HUDEP-2 (cell line): ENCODE data around the gene PIH1D2.
A peak's percentile ranks its signal among the peaks of the same experiment; 100 is the strongest.
"Not testable (repeated sequence)": the region's sequence is repeated elsewhere in the genome, so short reads cannot be mapped to it uniquely, and the experiment has no call there.

Experiments
- DNase-seq, 76 experiments: peaks; one replicate each; lab custom pipeline; 2025; ENCODE audit not compliant: unreplicated experiment in 76 of 76; lab: John Stamatoyannopoulos, UW

Gene PIH1D2

DNA sequence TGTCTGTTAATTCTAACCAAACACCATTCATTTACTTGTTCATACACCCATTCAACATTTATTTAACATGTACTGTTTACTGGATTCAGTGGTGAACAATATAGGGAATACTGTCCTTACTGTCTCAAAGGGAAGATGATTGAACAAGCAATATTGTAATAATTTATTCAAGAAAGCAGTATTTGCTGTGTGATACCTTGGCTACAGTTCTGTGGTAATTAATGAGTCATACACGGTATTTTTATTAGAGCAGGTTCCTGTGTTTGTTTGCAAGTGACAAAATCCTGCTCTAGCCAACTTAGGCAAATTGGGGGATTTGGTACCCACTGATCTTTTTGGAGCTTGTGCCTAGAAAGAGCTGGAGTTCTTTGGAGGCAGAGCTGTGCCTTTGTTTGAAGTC lies 15.7 kb downstream of the PIH1D2 start:
- DNase-seq = no peak

DNA sequence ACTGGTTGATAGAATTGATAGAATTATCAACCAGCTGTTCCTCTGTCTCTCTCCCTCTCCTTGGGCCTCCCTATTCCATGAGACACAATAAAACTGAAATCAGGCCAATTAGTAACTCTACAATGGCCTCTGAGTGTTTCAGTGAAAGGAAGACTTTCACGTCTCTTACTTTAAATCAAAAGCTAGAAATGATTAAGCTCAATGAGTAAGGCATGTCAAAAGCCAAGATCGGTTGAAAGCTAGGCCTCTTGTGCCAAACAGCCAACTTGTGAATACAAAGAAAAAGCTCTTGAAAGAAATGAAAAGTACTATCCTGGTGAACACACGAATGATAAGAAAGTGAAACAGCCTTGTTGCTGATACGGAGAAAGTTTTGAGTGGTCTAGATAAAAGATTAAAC lies 16.6 kb downstream of the PIH1D2 start:
- peak in 3 of 76 experiments; percentile 2 to 5 (median 4) for DNase-seq

DNA sequence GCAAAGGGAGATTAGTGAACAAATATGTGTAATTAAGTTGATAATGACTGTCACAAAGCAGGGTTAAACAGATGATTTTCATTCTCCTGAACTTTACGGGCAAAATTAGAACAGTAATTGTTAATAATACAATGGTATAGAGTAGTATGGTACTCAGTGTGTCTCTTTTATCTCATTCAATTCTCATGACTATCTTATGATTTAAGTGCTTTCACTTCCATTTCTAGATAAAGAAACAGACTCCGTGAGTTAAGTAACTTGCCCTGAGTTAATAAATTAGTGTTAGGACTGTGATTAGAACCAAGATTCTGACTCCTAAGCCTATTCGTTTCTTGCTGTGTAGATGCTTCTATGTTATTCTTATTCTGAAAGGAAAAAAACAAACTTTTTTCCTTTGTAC lies 22.0 kb downstream of the PIH1D2 start:
- no peak for DNase-seq

DNA sequence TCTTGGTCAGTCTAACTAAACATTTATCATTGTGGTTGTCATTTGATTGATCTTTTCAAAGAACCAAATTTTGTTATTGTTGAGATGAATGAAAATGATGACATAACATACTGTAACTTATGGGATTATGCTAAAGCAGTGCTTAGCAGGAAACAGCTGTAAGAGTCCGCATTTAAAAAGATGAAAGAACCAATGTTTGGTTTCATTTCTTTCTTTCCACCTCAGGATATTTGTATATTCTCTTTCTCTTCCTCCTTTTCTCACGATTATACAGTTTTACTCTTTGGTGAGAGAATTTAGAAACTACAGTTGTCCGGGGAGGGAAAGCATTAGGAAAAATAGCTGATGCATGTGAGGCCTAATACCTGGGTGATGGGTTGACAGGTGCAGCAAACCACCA lies 23.1 kb downstream of the PIH1D2 start:
- no peak for DNase-seq

DNA sequence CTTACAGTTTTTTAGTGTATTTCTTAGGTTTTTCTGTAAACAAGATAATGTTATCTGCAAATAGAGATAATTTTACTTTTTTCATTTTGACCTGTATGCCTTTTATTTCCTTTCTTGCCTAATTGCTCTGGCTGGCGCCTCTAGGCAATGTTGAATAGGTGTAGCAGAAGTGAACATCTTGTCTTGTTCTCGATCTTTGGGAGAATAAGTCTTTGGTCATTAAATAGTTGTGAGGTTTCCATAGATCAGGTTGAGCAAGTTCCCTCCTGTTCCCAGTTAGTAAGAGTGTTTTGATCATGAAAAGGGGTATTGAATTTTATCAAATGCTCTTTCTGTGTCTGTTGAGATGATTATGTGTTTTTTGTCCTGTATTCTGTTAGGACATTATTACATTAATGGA lies 24.0 kb downstream of the PIH1D2 start:
- DNase-seq = no peak

DNA sequence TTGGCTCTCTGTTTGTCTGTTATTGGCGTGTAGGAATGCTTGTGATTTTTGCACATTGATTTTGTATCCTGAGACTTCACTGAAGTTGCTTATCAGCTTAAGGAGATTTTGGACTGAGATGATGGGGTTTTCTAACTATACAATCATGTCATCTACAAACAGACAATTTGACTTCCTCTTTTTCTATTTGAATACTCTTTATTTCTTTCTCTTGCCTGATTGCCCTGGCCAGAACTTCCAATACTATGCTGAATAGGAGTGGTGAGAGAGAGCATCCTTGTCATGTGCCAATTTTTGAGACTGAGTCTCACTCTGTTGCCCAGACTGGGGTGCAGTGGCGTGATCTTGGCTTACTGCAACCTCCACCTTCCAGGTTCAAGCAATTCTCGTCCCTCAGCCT lies 25.6 kb downstream of the PIH1D2 start:
- DNase-seq = not testable (repeated sequence)

DNA sequence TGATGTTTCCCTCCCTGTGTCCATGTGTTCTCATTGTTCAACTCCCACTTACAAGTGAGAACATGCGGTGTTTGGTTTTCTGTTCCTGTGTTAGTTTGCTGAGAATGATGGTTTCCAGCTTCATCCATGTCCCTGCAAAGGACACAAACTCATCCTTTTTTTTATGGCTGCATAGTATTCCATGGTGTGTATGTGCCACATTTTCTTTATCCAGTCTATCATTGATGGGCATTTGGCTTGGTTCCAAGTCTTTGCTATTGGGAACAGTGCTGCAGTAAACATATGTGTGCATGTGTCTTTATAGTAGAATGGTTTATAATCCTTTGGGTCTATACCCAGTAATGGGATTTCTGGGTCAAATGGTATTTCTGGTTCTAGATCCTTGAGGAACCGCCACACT lies 27.2 kb downstream of the PIH1D2 start:
- not testable (repeated sequence) for DNase-seq

DNA sequence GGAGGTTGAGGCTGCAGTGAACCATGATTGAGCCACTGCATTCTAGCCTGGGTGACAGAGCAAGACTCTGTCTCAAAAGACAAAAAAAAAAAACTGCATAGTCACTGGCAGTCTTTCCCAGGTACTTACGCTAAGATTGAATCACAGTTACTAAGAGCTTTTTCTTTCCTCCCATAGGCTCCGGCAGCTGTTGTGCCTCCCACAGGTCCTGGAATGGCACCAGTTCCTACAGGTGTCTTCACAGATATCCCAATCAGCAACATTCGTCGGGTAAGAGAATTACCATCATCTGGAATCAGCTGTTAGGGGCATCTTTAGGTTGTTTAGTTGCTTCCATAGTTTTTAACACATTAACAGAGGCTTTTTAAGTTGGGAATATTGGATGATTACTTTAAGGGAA lies 28.9 kb downstream of the PIH1D2 start:
- DNase-seq = no peak

DNA sequence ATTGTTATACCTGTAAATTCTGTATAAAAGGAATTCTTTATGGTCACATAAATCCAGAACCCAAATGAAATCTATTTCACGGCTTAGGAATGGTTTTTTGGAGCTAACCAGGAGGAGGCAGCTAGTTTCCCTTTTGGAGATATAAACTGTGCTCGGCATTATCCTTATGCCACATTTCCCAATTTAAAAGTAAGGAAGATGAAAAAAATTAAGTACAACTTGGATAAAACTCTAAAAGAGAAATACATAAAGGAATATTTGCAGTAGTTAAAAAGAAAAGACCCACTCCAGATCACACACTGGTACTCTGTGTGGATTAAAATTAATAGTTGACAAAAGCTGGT lies 30.9 kb downstream of the PIH1D2 start:
- no peak for DNase-seq

DNA sequence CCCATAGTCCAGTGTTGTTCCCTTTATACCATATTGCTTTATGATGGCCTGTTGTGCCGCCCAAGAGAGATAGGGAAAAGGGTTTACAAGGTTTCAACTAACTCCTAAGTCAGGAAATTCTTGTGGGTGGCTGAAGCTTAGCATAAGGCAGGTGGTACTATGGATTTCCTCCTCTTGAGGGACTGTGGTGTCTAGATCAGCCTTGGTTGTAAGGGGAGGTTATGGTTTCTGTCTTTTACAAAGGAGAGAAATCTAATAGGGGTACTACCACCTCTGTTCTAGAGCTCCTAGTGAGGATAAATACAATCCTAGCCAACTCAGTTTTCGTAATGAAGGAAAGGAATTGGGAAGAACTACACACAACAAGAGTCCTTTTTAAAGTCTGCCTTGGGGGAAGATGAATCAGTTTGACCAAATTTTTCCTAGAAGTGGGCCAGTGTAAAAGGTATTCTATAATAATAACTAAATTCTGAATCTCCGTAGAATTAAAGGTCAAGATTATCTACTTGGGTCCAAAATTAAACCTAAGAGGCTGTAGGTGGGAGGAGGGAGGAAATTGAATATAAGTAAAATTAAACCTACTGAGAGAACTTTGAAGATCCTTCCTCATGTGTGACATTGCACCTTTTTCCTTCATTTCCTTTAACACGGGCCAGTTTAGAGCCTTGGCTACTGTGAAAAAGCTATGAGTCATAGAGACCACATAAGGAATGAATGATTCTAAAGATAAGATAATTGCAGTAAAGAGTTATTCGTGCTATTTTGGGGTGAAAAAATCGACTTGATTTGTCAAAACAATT lies 31.5 kb downstream of the PIH1D2 start:
- DNase-seq = peak in 3 of 76 experiments; percentile 8 to 16 (median 13)

DNA sequence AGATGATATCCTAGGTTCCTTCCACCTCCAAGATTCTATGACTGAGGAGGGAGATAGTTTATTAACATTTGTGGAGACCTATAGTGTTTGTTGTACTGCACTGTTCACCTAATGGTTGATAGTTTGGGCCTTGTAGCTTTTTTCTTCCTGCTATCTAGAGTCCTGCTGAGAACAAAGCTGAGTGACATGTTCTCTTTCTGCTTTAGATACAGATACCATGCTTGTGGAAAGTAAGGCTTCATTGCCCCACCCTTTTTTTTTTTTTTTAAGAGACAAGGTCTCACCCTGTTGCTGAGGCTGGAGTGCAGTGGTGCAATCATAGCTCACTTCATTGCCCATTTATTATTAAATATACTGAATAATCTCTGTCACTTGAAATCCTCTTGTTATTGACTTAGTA lies 36.3 kb downstream of the PIH1D2 start:
- peak in 2 of 76 experiments; percentile 7 to 12 for DNase-seq

DNA sequence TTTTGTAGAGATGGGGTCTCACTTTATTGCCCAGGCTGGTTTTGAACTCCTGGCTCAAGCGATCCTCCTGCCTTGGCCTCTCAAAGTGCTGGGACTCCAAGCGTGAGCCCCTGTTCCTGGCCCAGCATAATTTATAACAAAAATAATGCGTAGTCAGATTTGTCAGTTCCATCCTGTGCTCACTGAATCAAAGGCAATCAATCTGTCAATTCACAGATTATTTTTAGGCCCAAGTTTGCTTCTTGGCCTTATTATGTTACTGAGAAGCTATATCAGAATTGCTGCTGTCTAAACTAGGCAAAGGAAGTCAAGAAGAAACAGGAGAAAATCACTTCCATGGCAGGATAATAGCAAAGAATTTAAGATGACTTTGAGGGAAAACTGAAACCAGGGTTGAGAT lies 39.9 kb downstream of the PIH1D2 start:
- DNase-seq = no peak

DNA sequence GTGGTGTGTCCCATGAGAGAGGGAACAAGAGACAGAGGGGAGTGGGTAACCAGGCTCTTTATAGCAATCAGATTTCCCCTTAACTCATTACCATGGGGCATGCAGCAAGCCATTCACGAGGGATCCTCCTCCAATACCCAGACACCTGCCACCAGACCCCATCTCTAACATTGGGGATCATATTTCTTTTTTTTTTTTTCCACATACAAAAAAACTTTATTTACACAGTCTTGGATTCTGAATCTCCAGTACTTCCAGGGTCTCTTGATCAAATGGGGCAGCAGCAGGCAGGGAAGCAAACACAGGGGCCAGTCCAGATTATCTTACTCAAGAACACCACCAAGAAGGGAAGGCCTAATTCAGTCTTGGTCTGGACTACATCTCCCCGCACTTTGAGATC lies 44.4 kb downstream of the PIH1D2 start:
- DNase-seq = no peak

DNA sequence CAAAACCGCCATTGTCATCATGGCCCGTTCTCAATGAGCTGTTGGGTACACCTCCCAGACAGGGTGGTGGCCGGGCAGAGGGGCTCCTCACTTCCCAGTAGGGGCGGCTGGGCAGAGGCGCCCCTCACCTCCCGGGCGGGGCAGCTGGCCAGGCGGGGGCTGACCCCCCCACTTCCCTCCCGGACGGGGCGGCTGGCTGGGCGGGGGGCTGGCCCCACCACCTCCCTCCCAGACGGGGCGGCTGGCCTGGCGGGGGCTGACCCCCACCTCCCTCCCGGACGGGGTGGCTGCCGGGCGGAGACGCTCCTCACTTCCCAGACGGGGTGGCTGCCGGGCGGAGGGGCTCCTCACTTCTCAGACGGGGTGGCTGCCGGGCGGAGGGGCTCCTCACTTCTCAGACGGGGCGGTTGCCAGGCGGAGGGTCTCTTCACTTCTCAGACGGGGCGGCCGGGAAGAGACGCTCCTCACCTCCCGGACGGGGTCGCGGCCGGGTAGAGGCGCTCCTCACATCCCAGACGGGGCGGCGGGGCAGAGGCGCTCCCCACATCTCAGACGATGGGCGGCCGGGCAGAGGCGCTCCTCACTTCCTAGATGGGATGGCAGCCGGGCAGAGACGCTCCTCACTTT lies 46.9 kb downstream of the PIH1D2 start:
- DNase-seq = not testable (repeated sequence)

DNA sequence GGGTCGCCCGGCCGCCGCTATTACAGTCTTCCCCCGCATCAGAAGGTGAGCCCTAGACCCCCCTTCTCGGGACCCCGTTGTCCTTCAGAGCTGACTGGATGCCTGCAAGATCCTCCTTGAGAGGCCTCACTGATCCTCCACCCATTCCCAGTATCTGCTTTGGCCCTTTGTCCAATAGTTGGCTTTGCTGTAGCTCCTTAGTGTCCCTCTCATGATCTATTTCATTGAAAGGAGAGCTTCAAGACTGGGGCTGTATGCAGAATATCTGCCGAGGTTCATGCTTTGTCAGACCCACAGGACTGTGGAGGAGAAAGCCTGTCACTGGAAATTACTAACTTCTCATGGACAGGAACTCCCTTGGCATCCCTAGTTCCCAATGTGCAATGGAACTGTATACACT lies 48.1 kb downstream of the PIH1D2 start:
- peak in 7 of 76 experiments; percentile 17 to 55 (median 30) for DNase-seq

DNA sequence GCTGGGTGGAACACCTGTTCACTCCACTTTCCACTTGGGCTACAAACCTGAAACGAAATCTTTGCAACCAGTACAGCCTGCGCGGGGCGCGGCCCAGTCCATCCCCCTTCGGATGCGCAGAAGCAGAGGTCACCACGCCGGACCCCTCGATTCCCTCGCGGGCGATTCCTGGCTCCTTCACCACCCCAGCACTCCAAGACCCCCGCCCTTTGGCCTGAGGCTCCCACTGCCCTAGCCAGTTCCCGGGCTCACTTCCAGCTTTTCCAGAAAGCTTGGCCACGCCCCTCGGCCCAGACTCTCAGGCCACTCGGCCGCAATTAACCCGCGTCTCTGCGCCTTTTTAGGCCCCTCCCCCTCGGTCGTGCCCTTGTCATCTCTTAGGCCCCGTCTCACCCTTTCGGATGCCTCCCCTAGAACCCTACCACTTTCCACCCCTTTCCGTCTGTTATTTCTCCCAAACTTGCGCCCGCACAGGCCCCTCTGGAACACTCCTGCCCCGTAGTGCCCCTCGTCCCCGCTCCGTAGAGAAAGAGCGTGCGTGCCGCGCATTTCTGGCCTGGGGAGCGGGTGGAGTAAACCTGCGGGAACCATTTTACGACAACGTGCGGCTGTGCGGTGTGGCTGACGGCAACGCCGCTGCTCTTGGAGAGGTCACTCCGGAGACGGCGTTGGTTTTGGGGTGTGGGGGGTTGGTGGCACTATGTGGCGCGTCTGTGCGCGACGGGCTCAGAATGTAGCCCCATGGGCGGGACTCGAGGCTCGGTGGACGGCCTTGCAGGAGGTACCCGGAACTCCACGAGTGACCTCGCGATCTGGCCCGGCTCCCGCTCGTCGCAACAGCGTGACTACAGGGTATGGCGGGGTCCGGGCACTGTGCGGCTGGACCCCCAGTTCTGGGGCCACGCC lies 48.8 kb downstream of the PIH1D2 start, which contains the start of gene DLAT:
DLAT (plus strand) TSS at position 636 of the 906 bp plus-strand sequence; CDS start at position 701, 65 bp downstream.
- peak in 75 of 76 experiments; percentile 52 to 98 (median 82) for DNase-seq

DNA sequence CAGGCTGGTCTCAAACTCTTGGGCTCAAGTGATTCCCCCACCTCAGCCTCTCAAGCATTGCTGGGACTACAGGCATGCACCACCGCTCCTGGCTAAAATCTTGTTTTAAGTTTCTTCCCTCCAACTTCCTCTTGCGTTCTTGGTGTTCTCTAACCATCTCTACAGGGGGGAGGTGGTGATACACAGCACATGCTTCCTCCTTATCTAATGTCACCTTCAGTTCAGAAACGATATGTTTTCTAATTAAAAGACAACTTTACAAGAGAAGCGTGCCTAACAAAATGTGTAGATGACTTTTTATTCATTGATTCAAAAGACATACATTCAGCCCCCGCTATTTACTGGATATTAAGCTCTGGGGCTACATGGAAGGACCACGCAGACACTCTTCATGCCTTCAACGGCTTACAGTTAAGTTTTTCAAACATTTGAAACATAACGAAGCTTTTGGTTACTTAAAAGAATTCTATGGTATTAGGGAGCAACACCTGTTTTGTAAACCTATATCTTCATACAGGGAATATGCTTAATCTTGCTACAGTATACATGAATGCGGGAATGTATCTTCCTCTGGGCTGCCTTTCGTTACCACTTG lies 49.5 kb downstream of the PIH1D2 start:
- DNase-seq = peak in 16 of 76 experiments; percentile 1 to 51 (median 22)

DNA sequence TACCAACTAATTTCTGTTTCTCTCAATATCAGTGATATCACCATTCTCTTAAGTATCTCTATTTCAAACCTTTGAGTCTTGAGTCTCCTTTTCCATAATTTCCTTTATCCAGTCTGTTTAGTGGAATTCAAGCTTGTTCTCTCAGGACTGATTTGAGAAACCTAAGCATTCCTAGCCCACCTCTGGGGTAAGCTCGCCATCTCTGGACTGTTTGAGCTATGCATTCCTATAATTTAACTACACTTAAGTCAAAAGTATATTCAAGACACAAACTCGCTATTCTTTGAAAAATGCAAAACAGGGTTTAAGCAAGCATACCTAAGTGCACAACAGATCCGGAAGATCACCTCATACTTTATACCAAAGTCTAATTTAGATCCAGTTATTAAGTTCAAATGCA lies 50.7 kb downstream of the PIH1D2 start:
- no peak for DNase-seq

DNA sequence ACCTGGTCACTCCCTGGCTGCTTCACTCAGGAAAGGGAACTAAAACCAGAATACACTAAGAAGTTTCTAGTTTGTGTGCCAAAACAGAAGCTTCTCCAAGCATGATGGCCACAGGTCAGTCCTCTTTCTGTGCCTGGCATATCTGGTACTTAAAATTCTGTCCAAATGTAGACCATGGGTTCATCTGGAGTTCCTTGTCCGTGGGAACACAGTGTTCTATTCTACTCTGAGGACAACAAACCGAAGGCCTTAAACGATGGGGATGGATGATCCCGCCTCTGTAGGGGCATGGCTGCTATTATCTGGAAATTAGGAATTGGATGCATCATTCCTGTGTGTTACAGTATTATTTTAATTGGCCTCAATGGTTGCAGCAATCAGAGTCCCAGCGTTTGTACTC lies 54.8 kb downstream of the PIH1D2 start:
- no peak for DNase-seq
